ENCODE measurements around the gene B3GNT5.

Gene B3GNT5

GRCh38 chr3:183291497-183292031 lies 38.5 kb downstream of the B3GNT5 start:
- peak; percentile 87 for DNase-seq (ENCODE audit: low read depth, low spot score)
- no peak overlapping the region for H3K4me3 ChIP-seq (ENCODE audit: low read depth, low read length)
- in situ Hi-C loops (cut with HindIII; ENCODE audit: low sequenced_read_pairs) = no loop called here
- TF ChIP-seq CTCF (IDR thresholded peaks at IDR 0.05; ENCODE audit: low read depth, low read length) = no peak

- H3K4me3 ChIP-seq (ENCODE audit: low read depth, low read length) = no peak overlapping the region
- DNase-seq (ENCODE audit: low read depth, low spot score) = no peak
- no peak for TF ChIP-seq CTCF (IDR thresholded peaks at IDR 0.05; ENCODE audit: low read depth, low read length)
- in situ Hi-C loops (cut with HindIII; ENCODE audit: low sequenced_read_pairs) = no loop called here
Measured at GRCh38 chr3:183293966-183294365, 40.9 kb downstream of the B3GNT5 start.

- no peak for TF ChIP-seq CTCF (IDR thresholded peaks at IDR 0.05; ENCODE audit: low read depth, low read length)
- peak; percentile 90 for DNase-seq (ENCODE audit: low read depth, low spot score)
- in situ Hi-C loops (cut with HindIII; ENCODE audit: low sequenced_read_pairs) = no loop called here
- H3K4me3 ChIP-seq (ENCODE audit: low read depth, low read length) = no peak overlapping the region
Measured at GRCh38 chr3:183295211-183295610, 42.2 kb downstream of the B3GNT5 start.

GRCh38 chr3:183296944-183297343 lies 43.9 kb downstream of the B3GNT5 start:
- in situ Hi-C loops (cut with HindIII; ENCODE audit: low sequenced_read_pairs) = no loop called here
- no peak overlapping the region for H3K4me3 ChIP-seq (ENCODE audit: low read depth, low read length)
- TF ChIP-seq CTCF (IDR thresholded peaks at IDR 0.05; ENCODE audit: low read depth, low read length) = no peak
- no peak for DNase-seq (ENCODE audit: low read depth, low spot score)

GRCh38 chr3:183298701-183299153 lies 45.7 kb downstream of the B3GNT5 start:
- peak; percentile 98 for DNase-seq (ENCODE audit: low read depth, low spot score)
- in situ Hi-C loops (cut with HindIII; ENCODE audit: low sequenced_read_pairs) = no loop called here
- no peak for TF ChIP-seq CTCF (IDR thresholded peaks at IDR 0.05; ENCODE audit: low read depth, low read length)
- no peak overlapping the region for H3K4me3 ChIP-seq (ENCODE audit: low read depth, low read length)

- in situ Hi-C loops (cut with HindIII; ENCODE audit: low sequenced_read_pairs) = no loop called here
- no peak overlapping the region for H3K4me3 ChIP-seq (ENCODE audit: low read depth, low read length)
- no peak for TF ChIP-seq CTCF (IDR thresholded peaks at IDR 0.05; ENCODE audit: low read depth, low read length)
- DNase-seq (ENCODE audit: low read depth, low spot score) = no peak
Measured at GRCh38 chr3:183299976-183300375, 46.9 kb downstream of the B3GNT5 start.

Data from astrocyte of the spinal cord (primary cell).